H1 (cell line): ENCODE measurements around the gene NOXO1. TPM values are rescaled to one million over a fixed set of nuclear protein-coding genes. Genes with fewer than 3 reads are reported as not detected.

Source experiments
- BRCA1 ChIP-seq: IDR thresholded peaks from 2 replicates; pipeline ENCODE4 v1.6.1; 2012; ENCODE audit warnings: low read depth, low read length, improper control_type of control experiment
- CTBP2 ChIP-seq: IDR thresholded peaks from 2 replicates; pipeline ENCODE4 v1.7.0; 2011; ENCODE audit warnings: borderline replicate concordance, mild to moderate bottlenecking, moderate library complexity, mixed read lengths, low read length; ENCODE audit not compliant: insufficient read depth, insufficient read length
- GTF2F1 ChIP-seq: IDR thresholded peaks from 2 replicates; pipeline ENCODE4 v1.6.1; 2012; ENCODE audit warnings: low read depth, low read length, improper control_type of control experiment, borderline replicate concordance
- SUZ12 ChIP-seq: fragments of 200-600 bp; sonication (generic); IDR thresholded peaks from 2 replicates; pipeline ENCODE4 v1.6.1; 2012; ENCODE audit warnings: mild to moderate bottlenecking, inconsistent platforms, low read length, moderate library complexity, mixed read lengths
- polyA plus RNA-seq, 7 experiments: library from polyadenylated mRNA; depleted of rRNA in 3 of 7; stranded (reverse) in 5 of 7; unstranded in 2 of 7; fragments of >200 nt in 5 of 7; fragments of 200-250 nt in 2 of 7; gene quantifications; 1 replicate in 5 of 7; 2 replicates in 1 of 7; 4 replicates in 1 of 7; pipeline versions ENCODE4 v1.2.1 to v1.2.3, GENCODE V29; 2011 to 2013; ENCODE audit warnings: missing spikeins in 2 of 7, mixed read lengths in 2 of 7
- total RNA-seq: library from RNA; stranded (reverse); fragmentation: NEBNext Ultra II Directional; extraction: Animal tissue kit (Norgen Biotek cat#: 25700); gene quantifications from 2 replicates; pipeline ENCODE4 v1.2.1, GENCODE V29; 2021

The NOXO1 gene
- total and polyA plus RNA-seq, 2 of the 8 experiments (the other 6 are each of a cell fraction or from before 2014, with no cell fraction given): 1.3 to 2.5 TPM

GRCh38 chr16:1987198-1987597 lies 5.9 kb upstream of the NOXO1 start (continued):
- TF ChIP-seq CTBP2: no peak
- TF ChIP-seq BRCA1: no peak
- TF ChIP-seq GTF2F1: no peak
- no peak for TF ChIP-seq SUZ12
